H1 (cell line): Measurements from ENCODE around the gene MID1. TPM values are rescaled to one million over a fixed set of nuclear protein-coding genes. Genes with fewer than 3 reads are reported as not detected.

ENCODE experiments used
- ATF3 ChIP-seq: IDR thresholded peaks from 2 replicates; pipeline ENCODE4 v1.6.1; 2011; ENCODE audit warnings: low read depth, mild to moderate bottlenecking, low read length; ENCODE audit not compliant: insufficient read depth
- RNF2 ChIP-seq: fragments of 200-900, 300-1000 bp; sonication (generic); IDR thresholded peaks from 2 replicates; pipeline ENCODE4 v1.7.1; 2016; ENCODE audit warnings: borderline replicate concordance, low read depth, mild to moderate bottlenecking, antibody characterized with exemption, low read length; ENCODE audit not compliant: poor library complexity, severe bottlenecking; ENCODE audit errors: missing control alignments
- SIN3A ChIP-seq, 2 experiments: IDR thresholded peaks in 1 of 2; conservative IDR thresholded peaks in 1 of 2; 2 replicates each; pipeline ENCODE4 v1.6.1; 2011 to 2012; ENCODE audit warnings: low read length in 2 of 2, improper control_type of control experiment in 1 of 2, low read depth in 1 of 2, mild to moderate bottlenecking in 1 of 2
- polyA plus RNA-seq, 7 experiments: library from polyadenylated mRNA; depleted of rRNA in 3 of 7; stranded (reverse) in 5 of 7; unstranded in 2 of 7; fragments of >200 nt in 5 of 7; fragments of 200-250 nt in 2 of 7; gene quantifications; 1 replicate in 5 of 7; 2 replicates in 1 of 7; 4 replicates in 1 of 7; pipeline versions ENCODE4 v1.2.1 to v1.2.3, GENCODE V29; 2011 to 2013; ENCODE audit warnings: missing spikeins in 2 of 7, mixed read lengths in 2 of 7
- total RNA-seq: library from RNA; stranded (reverse); fragmentation: NEBNext Ultra II Directional; extraction: Animal tissue kit (Norgen Biotek cat#: 25700); gene quantifications from 2 replicates; pipeline ENCODE4 v1.2.1, GENCODE V29; 2021
- TF ChIP-seq, protein P1 (sequence below), 3 experiments: IDR thresholded peaks; 1 replicate in 2 of 3; 2 replicates in 1 of 3; pipeline versions ENCODE4 v1.5.1 to v1.6.1; 2011; ENCODE audit warnings: low read length in 3 of 3, mild to moderate bottlenecking in 3 of 3, inconsistent platforms in 2 of 3, low read depth in 1 of 3, moderate library complexity in 1 of 3; ENCODE audit not compliant: insufficient read depth in 1 of 3; ENCODE audit errors: control extremely low read depth in 1 of 3
- TF ChIP-seq, protein P2 (sequence below): fragments of 300-600 bp; sonication (generic); IDR thresholded peaks from 2 replicates; pipeline ENCODE4 v1.7.1; 2012; ENCODE audit warnings: low read length, moderate library complexity, mild to moderate bottlenecking, inconsistent platforms; ENCODE audit not compliant: insufficient replicate concordance

The MID1 gene
- total and polyA plus RNA-seq, 2 of the 8 experiments (the other 6 are each of a cell fraction or from before 2014, with no cell fraction given) = 12.9 to 54.3 TPM

DNA sequence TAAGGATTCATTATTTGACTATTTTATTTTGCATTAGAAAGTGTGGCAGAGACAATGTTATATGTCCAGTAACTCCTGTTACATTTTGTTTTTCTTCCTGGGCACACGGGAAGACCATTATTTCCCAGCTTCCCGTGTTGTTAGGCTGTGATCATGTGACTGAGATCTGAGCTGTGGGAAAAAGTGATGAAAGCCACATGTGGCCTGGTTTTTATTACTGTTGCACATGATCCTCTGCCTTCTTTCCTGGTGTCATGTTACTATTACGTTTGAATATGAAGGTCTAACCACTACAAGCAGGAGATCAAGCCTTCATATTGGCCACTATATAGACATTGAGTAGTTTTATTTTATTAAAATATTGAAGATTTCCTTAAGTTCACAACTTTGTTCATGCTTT, 28.2 kb upstream of the MID1 start (continued):
- TF ChIP-seq, protein P1, sequence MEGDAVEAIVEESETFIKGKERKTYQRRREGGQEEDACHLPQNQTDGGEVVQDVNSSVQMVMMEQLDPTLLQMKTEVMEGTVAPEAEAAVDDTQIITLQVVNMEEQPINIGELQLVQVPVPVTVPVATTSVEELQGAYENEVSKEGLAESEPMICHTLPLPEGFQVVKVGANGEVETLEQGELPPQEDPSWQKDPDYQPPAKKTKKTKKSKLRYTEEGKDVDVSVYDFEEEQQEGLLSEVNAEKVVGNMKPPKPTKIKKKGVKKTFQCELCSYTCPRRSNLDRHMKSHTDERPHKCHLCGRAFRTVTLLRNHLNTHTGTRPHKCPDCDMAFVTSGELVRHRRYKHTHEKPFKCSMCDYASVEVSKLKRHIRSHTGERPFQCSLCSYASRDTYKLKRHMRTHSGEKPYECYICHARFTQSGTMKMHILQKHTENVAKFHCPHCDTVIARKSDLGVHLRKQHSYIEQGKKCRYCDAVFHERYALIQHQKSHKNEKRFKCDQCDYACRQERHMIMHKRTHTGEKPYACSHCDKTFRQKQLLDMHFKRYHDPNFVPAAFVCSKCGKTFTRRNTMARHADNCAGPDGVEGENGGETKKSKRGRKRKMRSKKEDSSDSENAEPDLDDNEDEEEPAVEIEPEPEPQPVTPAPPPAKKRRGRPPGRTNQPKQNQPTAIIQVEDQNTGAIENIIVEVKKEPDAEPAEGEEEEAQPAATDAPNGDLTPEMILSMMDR (IDR thresholded peaks at IDR 0.05; ENCODE audit: control extremely low read depth in 1 of 3, insufficient read depth in 1 of 3, low read depth in 1 of 3, low read length in 3 of 3) = no peak
- TF ChIP-seq RNF2 (no peak), ATF3 (no peak), SIN3A (conservative IDR thresholded peaks at IDR 0.05 in 1 of 2, IDR thresholded peaks at IDR 0.05 in 1 of 2; ENCODE audit: low read depth in 1 of 2, low read length in 2 of 2) (no peak)
- TF ChIP-seq, protein P2, sequence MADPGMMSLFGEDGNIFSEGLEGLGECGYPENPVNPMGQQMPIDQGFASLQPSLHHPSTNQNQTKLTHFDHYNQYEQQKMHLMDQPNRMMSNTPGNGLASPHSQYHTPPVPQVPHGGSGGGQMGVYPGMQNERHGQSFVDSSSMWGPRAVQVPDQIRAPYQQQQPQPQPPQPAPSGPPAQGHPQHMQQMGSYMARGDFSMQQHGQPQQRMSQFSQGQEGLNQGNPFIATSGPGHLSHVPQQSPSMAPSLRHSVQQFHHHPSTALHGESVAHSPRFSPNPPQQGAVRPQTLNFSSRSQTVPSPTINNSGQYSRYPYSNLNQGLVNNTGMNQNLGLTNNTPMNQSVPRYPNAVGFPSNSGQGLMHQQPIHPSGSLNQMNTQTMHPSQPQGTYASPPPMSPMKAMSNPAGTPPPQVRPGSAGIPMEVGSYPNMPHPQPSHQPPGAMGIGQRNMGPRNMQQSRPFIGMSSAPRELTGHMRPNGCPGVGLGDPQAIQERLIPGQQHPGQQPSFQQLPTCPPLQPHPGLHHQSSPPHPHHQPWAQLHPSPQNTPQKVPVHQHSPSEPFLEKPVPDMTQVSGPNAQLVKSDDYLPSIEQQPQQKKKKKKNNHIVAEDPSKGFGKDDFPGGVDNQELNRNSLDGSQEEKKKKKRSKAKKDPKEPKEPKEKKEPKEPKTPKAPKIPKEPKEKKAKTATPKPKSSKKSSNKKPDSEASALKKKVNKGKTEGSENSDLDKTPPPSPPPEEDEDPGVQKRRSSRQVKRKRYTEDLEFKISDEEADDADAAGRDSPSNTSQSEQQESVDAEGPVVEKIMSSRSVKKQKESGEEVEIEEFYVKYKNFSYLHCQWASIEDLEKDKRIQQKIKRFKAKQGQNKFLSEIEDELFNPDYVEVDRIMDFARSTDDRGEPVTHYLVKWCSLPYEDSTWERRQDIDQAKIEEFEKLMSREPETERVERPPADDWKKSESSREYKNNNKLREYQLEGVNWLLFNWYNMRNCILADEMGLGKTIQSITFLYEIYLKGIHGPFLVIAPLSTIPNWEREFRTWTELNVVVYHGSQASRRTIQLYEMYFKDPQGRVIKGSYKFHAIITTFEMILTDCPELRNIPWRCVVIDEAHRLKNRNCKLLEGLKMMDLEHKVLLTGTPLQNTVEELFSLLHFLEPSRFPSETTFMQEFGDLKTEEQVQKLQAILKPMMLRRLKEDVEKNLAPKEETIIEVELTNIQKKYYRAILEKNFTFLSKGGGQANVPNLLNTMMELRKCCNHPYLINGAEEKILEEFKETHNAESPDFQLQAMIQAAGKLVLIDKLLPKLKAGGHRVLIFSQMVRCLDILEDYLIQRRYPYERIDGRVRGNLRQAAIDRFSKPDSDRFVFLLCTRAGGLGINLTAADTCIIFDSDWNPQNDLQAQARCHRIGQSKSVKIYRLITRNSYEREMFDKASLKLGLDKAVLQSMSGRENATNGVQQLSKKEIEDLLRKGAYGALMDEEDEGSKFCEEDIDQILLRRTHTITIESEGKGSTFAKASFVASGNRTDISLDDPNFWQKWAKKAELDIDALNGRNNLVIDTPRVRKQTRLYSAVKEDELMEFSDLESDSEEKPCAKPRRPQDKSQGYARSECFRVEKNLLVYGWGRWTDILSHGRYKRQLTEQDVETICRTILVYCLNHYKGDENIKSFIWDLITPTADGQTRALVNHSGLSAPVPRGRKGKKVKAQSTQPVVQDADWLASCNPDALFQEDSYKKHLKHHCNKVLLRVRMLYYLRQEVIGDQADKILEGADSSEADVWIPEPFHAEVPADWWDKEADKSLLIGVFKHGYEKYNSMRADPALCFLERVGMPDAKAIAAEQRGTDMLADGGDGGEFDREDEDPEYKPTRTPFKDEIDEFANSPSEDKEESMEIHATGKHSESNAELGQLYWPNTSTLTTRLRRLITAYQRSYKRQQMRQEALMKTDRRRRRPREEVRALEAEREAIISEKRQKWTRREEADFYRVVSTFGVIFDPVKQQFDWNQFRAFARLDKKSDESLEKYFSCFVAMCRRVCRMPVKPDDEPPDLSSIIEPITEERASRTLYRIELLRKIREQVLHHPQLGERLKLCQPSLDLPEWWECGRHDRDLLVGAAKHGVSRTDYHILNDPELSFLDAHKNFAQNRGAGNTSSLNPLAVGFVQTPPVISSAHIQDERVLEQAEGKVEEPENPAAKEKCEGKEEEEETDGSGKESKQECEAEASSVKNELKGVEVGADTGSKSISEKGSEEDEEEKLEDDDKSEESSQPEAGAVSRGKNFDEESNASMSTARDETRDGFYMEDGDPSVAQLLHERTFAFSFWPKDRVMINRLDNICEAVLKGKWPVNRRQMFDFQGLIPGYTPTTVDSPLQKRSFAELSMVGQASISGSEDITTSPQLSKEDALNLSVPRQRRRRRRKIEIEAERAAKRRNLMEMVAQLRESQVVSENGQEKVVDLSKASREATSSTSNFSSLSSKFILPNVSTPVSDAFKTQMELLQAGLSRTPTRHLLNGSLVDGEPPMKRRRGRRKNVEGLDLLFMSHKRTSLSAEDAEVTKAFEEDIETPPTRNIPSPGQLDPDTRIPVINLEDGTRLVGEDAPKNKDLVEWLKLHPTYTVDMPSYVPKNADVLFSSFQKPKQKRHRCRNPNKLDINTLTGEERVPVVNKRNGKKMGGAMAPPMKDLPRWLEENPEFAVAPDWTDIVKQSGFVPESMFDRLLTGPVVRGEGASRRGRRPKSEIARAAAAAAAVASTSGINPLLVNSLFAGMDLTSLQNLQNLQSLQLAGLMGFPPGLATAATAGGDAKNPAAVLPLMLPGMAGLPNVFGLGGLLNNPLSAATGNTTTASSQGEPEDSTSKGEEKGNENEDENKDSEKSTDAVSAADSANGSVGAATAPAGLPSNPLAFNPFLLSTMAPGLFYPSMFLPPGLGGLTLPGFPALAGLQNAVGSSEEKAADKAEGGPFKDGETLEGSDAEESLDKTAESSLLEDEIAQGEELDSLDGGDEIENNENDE = no peak
- TF ChIP-seq, all 59 proteins: peak for 0
